HL-60 (cell line): ENCODE data around the gene ECD.

Experiments used
- POLR2AphosphoS5 ChIP-seq: IDR thresholded peaks from 2 replicates; pipeline ENCODE4 v1.6.1; 2012; ENCODE audit warnings: low read depth
- TF ChIP-seq, protein P1 (sequence below): IDR thresholded peaks from 2 replicates; pipeline ENCODE4 v1.6.1; 2012; ENCODE audit warnings: low read depth; ENCODE audit not compliant: insufficient replicate concordance

DNA sequence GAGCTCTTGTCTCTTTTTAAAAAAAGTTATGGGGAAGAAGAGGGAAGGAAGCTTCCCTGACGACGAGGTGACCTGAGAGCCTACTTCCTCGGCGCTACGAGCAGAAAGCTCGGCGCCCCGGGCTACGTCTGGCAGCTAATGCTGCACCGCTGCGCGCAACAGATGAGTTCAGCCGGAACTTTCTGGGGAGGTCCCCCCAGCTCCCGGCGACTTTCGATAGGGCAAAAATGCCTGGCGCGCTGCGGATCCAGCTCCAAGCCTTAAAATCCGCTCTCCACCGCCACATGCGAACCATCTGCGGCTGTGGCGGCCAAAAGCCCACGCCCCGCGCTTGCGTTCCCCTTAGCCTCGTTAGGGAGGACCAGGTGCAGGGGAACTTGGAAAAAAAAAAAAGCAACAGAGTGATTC is 71.8 kb downstream of the ECD start:
- TF ChIP-seq, protein P1, sequence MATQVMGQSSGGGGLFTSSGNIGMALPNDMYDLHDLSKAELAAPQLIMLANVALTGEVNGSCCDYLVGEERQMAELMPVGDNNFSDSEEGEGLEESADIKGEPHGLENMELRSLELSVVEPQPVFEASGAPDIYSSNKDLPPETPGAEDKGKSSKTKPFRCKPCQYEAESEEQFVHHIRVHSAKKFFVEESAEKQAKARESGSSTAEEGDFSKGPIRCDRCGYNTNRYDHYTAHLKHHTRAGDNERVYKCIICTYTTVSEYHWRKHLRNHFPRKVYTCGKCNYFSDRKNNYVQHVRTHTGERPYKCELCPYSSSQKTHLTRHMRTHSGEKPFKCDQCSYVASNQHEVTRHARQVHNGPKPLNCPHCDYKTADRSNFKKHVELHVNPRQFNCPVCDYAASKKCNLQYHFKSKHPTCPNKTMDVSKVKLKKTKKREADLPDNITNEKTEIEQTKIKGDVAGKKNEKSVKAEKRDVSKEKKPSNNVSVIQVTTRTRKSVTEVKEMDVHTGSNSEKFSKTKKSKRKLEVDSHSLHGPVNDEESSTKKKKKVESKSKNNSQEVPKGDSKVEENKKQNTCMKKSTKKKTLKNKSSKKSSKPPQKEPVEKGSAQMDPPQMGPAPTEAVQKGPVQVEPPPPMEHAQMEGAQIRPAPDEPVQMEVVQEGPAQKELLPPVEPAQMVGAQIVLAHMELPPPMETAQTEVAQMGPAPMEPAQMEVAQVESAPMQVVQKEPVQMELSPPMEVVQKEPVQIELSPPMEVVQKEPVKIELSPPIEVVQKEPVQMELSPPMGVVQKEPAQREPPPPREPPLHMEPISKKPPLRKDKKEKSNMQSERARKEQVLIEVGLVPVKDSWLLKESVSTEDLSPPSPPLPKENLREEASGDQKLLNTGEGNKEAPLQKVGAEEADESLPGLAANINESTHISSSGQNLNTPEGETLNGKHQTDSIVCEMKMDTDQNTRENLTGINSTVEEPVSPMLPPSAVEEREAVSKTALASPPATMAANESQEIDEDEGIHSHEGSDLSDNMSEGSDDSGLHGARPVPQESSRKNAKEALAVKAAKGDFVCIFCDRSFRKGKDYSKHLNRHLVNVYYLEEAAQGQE = no peak
- no peak for TF ChIP-seq POLR2AphosphoS5
